Gastroesophageal sphincter (tissue), 4 donors: ENCODE data around the gene PAN2. TPM values are rescaled to one million over a fixed set of nuclear protein-coding genes. Genes with fewer than 3 reads are reported as not detected.
A peak's percentile ranks its signal among the peaks of the same experiment; 100 is the strongest.

Experiments used
- ATAC-seq: fragments of 150-250 bp; one replicate; pipeline ENCODE4 v1.9.1; 2016; ENCODE audit warnings: mild to moderate bottlenecking, moderate library complexity
- H3K27ac ChIP-seq, 4 donors: fragments of 200-600 bp; sonication (generic) in 3 of 4; 1 replicate in 3 of 4; 2 replicates in 1 of 4; pipeline ENCODE4 v1.5.1; 2016 to 2019
- H3K27me3 ChIP-seq: fragments of 200-600 bp; sonication (generic); one replicate; pipeline ENCODE4 v1.5.1; 2019
- H3K36me3 ChIP-seq, 2 donors: fragments of 200-600 bp; sonication (generic); one replicate each; pipeline ENCODE4 v1.5.1; 2019; ENCODE audit warnings: control low read depth in 1 of 2
- H3K4me1 ChIP-seq, 3 donors: fragments of 200-600 bp; sonication (generic); 1 replicate in 2 of 3; 2 replicates in 1 of 3; pipeline ENCODE4 v1.5.1; 2016 to 2019; ENCODE audit warnings: control low read depth in 2 of 3
- H3K4me3 ChIP-seq, 2 donors: fragments of 200-600 bp; sonication (generic); one replicate each; pipeline ENCODE4 v1.5.1; 2019; ENCODE audit warnings: mild to moderate bottlenecking in 1 of 2, moderate library complexity in 1 of 2
- H3K9me3 ChIP-seq, 3 donors: fragments of 200-600 bp; sonication (generic); one replicate each; pipeline ENCODE4 v1.5.1; 2017 to 2019; ENCODE audit warnings: control low read depth in 2 of 3
- CTCF ChIP-seq, 4 experiments: fragments of 200-600 bp in 2 of 4; fragments of 450-650 bp in 2 of 4; sonication (generic) in 1 of 4; IDR thresholded peaks; one replicate each; pipeline ENCODE4 v1.5.1; 2017 to 2019; ENCODE audit warnings: antibody characterized with exemption in 4 of 4, mild to moderate bottlenecking in 2 of 4, moderate library complexity in 2 of 4
- EP300 ChIP-seq: sonication (generic); formaldehyde crosslinking; IDR thresholded peaks from one replicate; pipeline ENCODE4 v1.6.1; 2017; ENCODE audit warnings: antibody characterized with exemption, mild to moderate bottlenecking
- POLR2A ChIP-seq, 2 donors: fragments of 450-650 bp; IDR thresholded peaks; one replicate each; pipeline ENCODE4 v1.6.1; 2017; ENCODE audit warnings: antibody characterized with exemption in 2 of 2, mild to moderate bottlenecking in 2 of 2, moderate library complexity in 1 of 2
- POLR2AphosphoS5 ChIP-seq: sonication (generic); formaldehyde crosslinking; IDR thresholded peaks from one replicate; pipeline ENCODE4 v1.6.1; 2017; ENCODE audit warnings: antibody characterized with exemption
- WGBS, 2 donors: methylation state at CpG; one replicate each; pipeline ENCODE4 v1.1.5; 2018; ENCODE audit warnings: low coverage in 1 of 2; 5-methylcytosine and 5-hydroxymethylcytosine counted together
- total RNA-seq, 4 donors: library from RNA; depleted of rRNA; stranded (reverse); fragments of >200 nt; gene quantifications; one replicate each; pipeline ENCODE4 v1.1.0, GENCODE V29; 2016

Gene PAN2
- total RNA-seq, 4 donors from 2014 or later: 12.6 to 73.6 (median 30.3) TPM

- Histone ChIP-seq H3K9me3 (no peaks in the 10 kb centered on the region), H3K4me1 (peaks cover 6 to 76% (median 21%) of the 10 kb centered on the region in 3 donors), H3K36me3 (peaks cover 0 to 17% of the 10 kb centered on the region in 2 donors), H3K4me3 (peak overlapping the region; percentile 80 to 87), H3K27me3 (no peaks in the 10 kb centered on the region), H3K27ac (peak overlapping the region; percentile 87 to 96 (median 95))
- TF ChIP-seq CTCF (IDR thresholded peaks at IDR 0.05): no peak
- no peak for TF ChIP-seq POLR2AphosphoS5
- TF ChIP-seq EP300: no peak
- no peak for TF ChIP-seq POLR2A (IDR thresholded peaks at IDR 0.05)
- WGBS, 2 donors: 0% methylated on average over 5 to 10 of the region's 10 CpGs
- ATAC-seq: no peak
These were observed 34.4 kb downstream of the PAN2 start for GRCh38 chr12:56299308-56299852.

GRCh38 chr12:56298828-56299227, 35.0 kb downstream of the PAN2 start:
- TF ChIP-seq EP300 (no peak), CTCF (IDR thresholded peaks at IDR 0.05) (no peak), POLR2AphosphoS5 (no peak), POLR2A (IDR thresholded peaks at IDR 0.05) (no peak)
- Histone ChIP-seq H3K4me3 (peak overlapping the region; percentile 80 to 87), H3K27me3 (no peaks in the 10 kb centered on the region), H3K4me1 (peaks cover 6 to 80% (median 21%) of the 10 kb centered on the region in 3 donors), H3K36me3 (peaks cover 0 to 14% of the 10 kb centered on the region in 2 donors), H3K27ac (peak overlapping the region in 3 of 4 donors; percentile 94 to 96 (median 96)), H3K9me3 (no peaks in the 10 kb centered on the region)
- ATAC-seq: no peak
- 49 to 64% methylated on average over 2 to 4 of the region's 5 CpGs for WGBS, 2 donors

GRCh38 chr12:56297400-56297799, 36.4 kb downstream of the PAN2 start:
- H3K27ac ChIP-seq: peak overlapping the region in 2 of 4 donors; percentile 2 to 8
- ATAC-seq: no peak
- H3K36me3 ChIP-seq: peaks cover 0 to 16% of the 10 kb centered on the region in 2 donors
- WGBS, 2 donors: 91 to 95% methylated on average over 3 to 8 of the region's 8 CpGs
- H3K27me3 ChIP-seq: no peaks in the 10 kb centered on the region
- H3K9me3 ChIP-seq: no peaks in the 10 kb centered on the region
- no peak overlapping the region for H3K4me3 ChIP-seq
- peaks cover 6 to 85% (median 21%) of the 10 kb centered on the region in 3 donors for H3K4me1 ChIP-seq
- TF ChIP-seq POLR2A (IDR thresholded peaks at IDR 0.05) (no peak), EP300 (no peak), CTCF (IDR thresholded peaks at IDR 0.05) (no peak), POLR2AphosphoS5 (no peak)

- peaks cover 0 to 20% of the 10 kb centered on the region in 2 donors for H3K36me3 ChIP-seq
- no peak overlapping the region for H3K27ac ChIP-seq
- no peaks in the 10 kb centered on the region for H3K9me3 ChIP-seq
- no peak overlapping the region for H3K4me3 ChIP-seq
- no peak for ATAC-seq
- H3K27me3 ChIP-seq: no peaks in the 10 kb centered on the region
- peaks cover 6 to 85% (median 18%) of the 10 kb centered on the region in 3 donors for H3K4me1 ChIP-seq
- TF ChIP-seq CTCF (IDR thresholded peaks at IDR 0.05): no peak
- TF ChIP-seq EP300: no peak
- TF ChIP-seq POLR2AphosphoS5: no peak
- TF ChIP-seq POLR2A (IDR thresholded peaks at IDR 0.05): no peak
- WGBS, 2 donors: 69 to 73% methylated on average over 4 to 5 of the region's 5 CpGs
These were observed 37.5 kb downstream of the PAN2 start for GRCh38 chr12:56296295-56296694.

GRCh38 chr12:56293795-56294194, 40.0 kb downstream of the PAN2 start:
- Histone ChIP-seq H3K9me3 (no peaks in the 10 kb centered on the region), H3K4me3 (no peak overlapping the region), H3K27ac (no peak overlapping the region), H3K4me1 (peaks cover 6 to 78% (median 7%) of the 10 kb centered on the region in 3 donors), H3K27me3 (no peaks in the 10 kb centered on the region), H3K36me3 (peaks cover 0 to 33% of the 10 kb centered on the region in 2 donors)
- TF ChIP-seq POLR2AphosphoS5 (no peak), POLR2A (IDR thresholded peaks at IDR 0.05) (no peak), EP300 (no peak), CTCF (IDR thresholded peaks at IDR 0.05) (no peak)
- no peak for ATAC-seq
- WGBS, 2 donors: 70 to 76% methylated on average over 4 to 5 of the region's 5 CpGs
